HG03108 (cell line): ENCODE results near the gene PDCD7.
"Not testable (repeated sequence)": the region's sequence is repeated elsewhere in the genome, so short reads cannot be mapped to it uniquely, and the experiment has no call there.

Experiments used
- ATAC-seq: cut with Tn5 transposase; IDR thresholded peaks from one replicate; pipeline ENCODE4 v1.9.1; 2021; ENCODE audit warnings: moderate library complexity; ENCODE audit not compliant: unreplicated experiment

The PDCD7 gene

DNA sequence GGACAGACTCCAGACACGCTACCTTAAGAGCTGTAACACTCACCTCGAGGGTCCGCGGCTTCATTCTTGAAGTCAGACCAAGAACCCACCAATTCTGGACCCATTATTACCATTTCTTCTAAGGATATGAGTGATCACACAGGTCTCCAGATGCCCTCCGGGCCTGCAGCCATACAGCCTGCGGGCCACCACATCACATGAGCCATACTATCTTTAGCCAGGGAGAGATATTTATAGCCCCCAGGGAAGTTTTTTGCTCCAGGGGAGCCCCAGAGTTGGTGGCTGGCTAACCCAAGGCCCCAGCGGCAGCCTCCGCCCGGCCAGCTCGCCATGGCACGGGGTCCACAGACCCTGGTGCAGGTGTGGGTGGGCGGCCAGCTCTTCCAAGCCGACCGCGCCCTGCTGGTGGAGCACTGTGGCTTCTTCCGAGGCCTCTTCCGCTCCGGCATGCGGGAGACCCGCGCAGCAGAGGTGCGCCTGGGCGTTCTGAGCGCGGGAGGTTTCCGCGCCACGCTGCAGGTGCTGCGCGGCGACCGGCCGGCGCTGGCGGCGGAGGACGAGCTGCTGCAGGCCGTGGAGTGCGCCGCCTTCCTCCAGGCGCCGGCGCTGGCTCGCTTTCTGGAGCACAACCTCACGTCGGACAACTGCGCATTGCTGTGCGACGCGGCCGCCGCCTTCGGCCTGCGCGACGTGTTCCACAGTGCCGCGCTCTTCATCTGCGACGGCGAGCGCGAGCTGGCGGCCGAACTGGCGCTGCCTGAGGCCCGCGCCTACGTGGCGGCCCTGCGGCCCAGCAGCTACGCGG, 56.9 kb downstream of the PDCD7 start, which contains the start of gene KBTBD13:
Gene KBTBD13, plus strand, starts transcription at position 261 of the 805 bp plus-strand sequence. Its CDS starts 70 bp downstream, at position 331.
- no peak for ATAC-seq

DNA sequence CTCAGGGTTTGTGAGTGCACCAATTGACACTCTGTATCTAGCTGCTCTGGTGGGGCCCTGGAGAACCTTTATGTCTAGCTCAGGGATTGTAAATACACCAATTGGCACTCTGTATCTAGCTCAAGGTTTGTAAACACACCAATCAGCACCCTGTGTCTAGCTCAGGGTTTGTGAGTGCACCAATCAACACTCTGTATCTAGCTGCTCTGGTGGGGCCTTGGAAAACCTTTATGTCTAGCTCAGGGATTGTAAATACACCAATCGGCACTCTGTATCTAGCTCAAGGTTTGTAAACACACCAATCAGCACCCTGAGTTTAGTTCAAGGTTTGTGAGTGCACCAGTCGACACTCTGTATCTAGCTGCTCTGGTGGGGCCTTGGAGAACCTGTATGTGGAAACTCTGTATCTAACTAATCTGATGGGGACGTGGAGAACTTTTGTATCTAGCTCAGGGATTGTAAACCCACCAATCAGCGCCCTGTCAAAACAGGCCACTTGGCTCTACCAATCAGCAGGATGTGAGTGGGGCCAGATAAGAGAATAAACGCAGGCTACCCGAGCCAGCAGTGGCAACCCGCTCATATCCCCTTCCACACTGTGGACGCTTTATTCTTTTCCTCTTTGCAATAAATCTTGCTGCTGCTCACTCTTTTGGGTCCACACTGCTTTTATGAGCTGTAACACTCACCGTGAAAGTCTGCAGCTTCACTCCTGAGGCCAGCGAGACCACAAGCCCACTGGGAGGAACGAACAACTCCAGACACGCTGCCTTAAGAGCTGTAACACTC, 57.8 kb downstream of the PDCD7 start:
- ATAC-seq = not testable (repeated sequence)

DNA sequence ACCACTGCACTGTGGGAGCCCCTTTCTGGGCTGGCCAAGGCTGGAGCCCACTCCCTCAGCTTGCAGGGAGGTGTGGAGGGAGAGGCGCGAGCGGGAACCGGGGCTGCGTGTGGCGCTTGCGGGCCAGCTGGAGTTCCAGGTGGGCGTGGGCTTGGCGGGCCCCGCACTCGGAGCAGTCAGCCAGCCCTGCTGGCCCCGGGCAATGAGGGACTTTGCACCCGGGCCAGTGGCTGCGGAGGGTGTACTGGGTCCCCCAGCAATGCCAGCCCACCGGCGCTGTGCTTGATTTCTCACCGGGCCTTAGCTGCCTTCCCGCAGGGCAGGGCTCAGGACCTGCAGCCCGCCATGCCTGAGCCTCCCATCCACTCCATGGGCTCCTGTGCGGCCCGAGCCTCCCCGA, 58.7 kb downstream of the PDCD7 start:
- ATAC-seq = not testable (repeated sequence)

DNA sequence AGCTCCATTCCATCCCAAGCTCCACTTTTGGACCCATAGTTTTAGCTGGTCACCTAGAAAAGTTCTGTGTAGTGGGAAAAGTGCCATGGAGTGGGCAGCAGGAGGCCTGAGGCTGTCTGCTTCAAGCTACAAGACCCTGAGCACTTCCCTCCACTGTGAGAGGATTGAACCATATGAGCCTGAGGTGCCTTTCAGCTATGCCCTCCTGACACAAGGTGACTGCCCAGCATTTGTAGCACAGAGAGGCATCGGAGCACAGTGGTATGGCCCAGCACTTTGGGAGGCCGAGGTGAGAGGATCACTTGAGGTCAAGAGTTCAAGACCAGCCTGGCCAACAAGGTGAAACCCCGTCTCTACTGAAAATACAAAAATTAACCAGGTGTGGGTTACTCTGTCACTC, 61.0 kb downstream of the PDCD7 start:
- ATAC-seq = no peak

- ATAC-seq = no peak
Measured at GRCh38 chr15:65072027-65072426, 61.6 kb downstream of the PDCD7 start.

GRCh38 chr15:65071381-65071811, 62.2 kb downstream of the PDCD7 start:
- no peak for ATAC-seq

DNA sequence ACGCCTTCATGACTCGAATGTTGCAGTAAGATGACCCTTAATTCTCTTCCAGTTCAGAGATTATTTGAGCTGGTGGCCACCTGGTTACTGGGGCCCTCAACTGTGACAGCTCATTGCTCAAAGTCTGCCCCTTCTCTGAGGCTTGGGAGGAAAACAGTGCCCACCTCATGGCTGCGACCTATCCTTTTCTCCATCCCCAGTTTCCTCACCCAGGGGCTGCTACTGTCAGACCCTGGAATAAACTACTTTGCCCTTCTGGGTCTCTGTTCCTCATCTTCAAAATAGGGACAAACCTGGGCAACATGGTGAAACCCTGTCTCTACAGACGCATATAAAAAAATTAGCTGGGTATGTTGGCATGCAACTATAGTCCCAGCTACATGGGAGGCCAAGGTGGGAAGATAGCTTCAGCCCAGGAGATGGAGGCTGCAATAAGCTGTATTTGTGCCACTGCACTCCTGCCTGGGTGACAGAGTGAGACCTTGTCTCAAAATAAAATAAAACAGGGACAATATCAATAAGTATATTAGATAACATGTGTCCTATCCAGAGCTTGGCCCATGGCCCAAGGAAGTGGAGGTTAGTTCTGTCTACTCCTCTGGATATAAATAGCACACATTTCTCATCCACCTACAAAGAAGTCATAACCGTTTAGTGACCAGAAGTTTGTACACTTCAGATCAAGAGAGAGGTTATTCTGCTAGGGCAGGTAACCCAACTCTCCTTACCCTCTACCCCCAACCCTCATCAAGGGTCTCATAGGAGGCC, 63.6 kb downstream of the PDCD7 start:
- ATAC-seq = no peak

- ATAC-seq = no peak
Measured at GRCh38 chr15:65069179-65069578, 64.4 kb downstream of the PDCD7 start.

GRCh38 chr15:65068403-65068788, 65.2 kb downstream of the PDCD7 start:
- no peak for ATAC-seq

DNA sequence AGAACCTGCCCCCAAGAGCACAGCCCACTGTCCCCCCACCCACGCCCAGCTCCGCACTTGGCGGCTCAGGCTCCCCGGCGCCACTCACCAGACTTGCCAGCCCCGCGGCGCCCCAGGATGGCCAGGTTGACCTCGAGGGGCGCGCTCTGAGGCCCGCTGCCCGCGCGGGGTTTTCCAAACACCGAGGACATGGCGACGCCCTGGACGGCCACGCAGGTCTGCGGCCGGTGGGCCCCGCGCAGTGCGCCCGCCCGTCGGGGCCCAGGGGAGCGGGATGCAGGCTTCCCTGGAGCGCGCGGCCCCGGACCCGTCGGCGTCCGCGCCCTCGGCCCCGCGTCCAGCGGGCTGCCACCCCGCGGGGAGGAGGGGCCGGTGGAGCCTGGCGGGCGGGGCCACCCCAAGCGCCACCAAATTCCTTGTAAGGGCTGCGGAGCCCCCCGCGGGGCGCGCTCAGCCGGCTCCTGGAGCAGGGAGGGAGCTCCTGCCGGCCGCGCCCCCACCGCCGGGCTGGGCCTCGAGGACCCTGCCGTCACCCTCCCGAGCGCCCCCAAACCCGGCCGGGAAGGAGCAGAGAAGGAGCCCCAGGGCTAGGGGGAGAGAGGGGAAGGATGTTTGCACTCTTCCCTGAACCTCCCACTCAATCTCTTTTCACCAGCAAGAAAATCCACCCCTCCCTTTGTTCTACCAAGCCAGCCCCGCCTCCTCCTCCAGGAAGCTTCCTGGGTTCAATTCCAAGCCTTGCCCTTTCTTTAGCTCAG, 65.8 kb downstream of the PDCD7 start, which contains the start of gene RASL12:
Gene RASL12, minus strand, starts transcription at position 347 of the 758 bp plus-strand sequence. Its CDS starts 156 bp downstream, at position 191.
- ATAC-seq = no peak
